HG03135 (cell line): Measurements from ENCODE around the gene RBBP5.

Experiments used
- ATAC-seq: cut with Tn5 transposase; IDR thresholded peaks from one replicate; pipeline ENCODE4 v1.9.1; 2021; ENCODE audit warnings: mild to moderate bottlenecking, moderate library complexity; ENCODE audit not compliant: unreplicated experiment

The RBBP5 gene

DNA sequence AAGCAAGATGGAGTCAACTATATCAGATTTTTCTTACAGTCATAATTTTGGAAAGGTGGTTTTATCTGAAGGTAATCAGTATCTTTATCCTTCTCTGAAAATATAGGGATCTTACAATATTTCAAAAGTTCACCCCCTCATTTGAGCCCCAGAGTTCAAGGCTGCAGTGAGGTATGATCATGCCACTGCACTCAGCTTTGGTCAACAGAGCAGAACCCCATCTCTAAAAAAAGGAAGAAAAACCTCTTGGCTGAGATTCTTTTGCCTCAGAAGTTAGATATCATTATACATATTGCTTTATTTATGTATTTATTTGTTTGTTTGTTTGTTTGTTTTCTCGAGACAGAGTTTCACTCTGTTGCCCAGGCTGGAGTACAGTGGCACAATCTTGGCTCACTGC lies 11.5 kb upstream of the RBBP5 start:
- ATAC-seq = no peak

DNA sequence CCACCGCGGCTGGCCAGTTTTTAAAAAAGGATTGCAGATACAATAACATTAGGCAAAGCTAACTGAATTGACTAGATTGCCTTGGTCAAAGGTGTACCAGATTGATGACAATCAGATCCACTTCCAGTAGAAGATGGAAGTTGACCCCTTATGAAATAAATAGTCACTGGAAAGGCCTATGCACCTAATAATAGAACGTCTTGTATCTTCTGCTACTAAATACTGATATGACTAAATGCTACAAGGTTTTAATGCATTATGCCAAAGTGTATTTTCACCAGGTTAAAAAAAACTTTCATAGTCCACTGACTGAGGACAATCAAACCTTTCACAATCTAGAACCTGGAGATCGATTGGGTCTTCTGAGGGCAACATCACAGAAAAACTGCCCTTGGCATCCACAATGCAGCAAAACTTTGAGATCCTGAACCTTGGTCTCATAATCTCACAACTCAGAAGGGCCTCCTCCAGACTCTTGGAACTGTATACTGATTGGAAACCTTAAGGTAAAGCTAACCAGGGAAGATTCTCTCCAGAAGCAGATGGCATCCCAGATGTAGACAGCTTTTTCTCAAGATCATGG lies 7.8 kb upstream of the RBBP5 start:
- no peak for ATAC-seq

DNA sequence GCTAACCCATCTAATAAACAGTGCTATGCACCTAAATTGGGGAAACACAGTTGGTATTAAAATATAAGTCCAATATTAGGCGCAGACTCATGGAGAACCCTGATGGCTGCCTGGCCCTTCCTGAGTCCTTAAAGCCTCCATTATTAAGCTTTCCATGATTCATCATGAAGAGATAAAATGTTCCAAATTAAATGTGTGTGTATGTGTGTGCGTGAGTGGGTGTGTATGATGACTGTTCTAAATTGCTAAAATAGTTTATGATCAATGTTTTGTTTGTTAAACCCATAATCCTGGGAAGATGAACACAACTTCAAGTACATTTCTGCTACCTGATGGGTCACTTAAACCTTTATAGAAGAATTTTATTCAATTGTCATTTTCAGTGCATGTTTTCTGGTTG lies 6.3 kb upstream of the RBBP5 start:
- ATAC-seq = no peak

DNA sequence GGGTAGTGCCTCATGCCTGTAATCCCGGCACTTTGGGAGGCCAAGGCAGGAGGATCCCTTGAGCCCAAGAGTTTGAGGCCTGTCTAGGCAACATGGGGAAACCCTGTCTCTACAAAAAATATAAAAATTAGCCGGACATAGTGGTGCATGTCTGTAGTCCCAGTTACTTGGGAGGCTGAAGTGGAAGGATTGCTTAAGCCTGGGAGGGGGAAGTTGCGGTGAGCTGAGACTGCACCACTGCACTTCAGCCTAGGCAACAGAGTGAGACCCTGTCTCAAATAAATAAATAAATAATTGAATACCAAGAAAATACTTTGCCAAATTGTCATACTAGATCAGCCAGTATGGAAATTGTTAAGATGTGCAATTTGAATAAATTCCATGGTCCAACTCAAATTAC lies 5.9 kb upstream of the RBBP5 start:
- no peak for ATAC-seq

DNA sequence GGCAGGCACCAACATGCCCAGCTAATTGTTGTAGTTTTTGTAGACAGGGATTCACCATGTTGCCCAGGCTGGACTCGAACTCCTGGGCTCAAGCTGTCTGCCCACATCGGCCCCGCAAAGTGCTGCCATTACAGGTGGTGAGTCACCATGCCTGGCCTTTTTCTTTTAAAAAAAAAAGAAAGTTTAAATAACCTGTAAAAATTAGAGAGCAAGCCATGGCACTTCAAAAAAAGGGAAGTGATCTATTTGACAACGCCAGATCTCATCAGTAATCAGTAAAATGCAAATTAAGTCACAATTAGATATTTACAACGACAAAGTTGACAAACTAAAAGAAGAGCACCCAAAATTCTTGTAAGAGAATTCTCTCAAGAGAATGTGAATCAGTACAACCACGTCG lies 2.9 kb upstream of the RBBP5 start:
- ATAC-seq = no peak

DNA sequence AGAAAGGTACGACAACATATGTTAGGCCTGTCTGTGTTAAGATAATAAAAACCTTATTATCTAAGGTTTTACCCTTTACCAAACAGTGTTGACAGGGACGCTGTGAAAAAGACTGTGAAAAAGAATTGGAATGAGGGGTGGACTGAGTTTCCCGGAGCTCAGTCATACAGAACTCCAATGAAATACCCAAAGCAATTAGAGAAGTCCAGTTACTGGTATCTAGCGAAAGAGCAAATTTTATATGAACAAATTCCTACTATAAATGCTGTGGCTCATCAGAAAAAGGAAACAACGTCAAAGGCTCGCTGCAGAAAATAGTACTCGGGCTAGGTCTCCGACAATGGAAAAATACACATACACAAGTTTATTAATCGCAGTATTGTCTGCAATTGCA lies 708 bp upstream of the RBBP5 start:
- ATAC-seq = peak; percentile 12

DNA sequence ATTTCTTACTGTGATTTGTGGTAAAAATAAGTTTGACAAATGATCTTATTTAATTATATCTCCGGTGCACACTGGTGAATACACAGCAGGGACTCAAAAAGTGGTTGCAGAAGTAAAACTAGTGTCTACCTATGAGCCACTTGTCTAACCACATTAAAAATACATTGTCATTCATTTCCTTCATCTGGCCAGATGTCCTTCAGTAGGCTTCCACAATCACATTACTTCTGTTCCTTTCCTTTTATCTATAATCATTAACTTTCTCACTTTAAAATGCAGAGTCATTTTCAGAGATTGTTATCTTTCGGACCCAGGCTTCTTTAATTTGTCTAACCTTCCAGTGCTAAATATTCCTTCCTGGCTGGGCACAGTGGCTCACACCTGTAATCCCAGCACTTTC lies 3.0 kb downstream of the RBBP5 start:
- ATAC-seq = no peak

DNA sequence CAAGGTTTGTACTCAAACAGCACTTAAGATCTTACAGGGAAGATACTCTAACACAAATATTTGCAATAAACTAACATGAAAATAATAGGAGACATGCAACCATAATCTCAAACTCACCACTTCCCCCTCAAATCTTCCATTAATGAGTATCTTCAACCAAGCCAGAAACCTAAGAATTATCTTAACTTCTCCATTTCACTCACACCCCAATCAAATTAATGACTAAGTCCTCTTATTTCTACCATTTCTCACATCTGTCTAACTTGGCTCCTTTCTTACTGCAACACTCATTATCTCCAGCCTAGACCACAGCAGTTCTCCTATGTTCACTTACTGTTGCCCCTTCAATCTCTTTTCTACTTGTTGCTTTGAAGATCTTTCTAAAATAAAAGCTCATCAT lies 10.4 kb downstream of the RBBP5 start:
- ATAC-seq = no peak

DNA sequence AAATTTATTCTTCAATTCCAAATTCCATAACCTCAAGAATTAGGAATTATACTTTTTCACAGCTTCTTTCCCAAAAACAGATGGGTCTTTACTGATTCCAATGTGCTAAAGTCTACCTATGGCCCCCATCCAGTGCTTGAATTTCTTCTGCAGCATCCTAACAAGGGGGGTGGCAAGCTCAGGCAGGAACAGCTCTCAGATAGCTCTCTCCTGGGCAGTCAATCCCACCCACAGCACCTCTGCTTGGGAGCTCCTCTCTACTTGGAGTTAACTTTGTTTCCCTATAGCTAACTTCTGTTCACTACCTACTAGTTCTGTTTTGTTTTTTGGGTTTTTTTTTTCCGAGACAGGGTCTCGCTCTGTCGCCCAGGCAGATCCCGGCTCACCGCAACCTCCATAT lies 12.1 kb downstream of the RBBP5 start:
- ATAC-seq = no peak

DNA sequence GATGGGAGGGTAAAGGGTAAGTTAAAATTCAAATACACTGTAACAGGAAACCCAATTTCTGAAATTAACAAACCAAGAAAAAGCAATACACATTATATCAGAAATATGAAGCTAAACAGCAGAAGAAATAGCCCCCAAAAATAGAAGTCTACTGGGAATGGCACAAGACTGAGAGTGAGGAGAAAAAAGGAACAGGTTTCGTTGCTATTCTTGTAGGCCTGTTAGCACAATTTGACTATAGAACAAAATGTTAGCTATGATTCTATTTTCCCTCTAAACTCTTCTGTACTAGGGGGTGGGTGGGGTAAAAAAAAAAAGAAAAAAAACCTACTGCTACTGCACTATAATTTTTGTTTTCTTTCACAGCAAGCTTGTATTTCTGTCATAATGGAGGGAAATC lies 12.5 kb downstream of the RBBP5 start:
- ATAC-seq = no peak

DNA sequence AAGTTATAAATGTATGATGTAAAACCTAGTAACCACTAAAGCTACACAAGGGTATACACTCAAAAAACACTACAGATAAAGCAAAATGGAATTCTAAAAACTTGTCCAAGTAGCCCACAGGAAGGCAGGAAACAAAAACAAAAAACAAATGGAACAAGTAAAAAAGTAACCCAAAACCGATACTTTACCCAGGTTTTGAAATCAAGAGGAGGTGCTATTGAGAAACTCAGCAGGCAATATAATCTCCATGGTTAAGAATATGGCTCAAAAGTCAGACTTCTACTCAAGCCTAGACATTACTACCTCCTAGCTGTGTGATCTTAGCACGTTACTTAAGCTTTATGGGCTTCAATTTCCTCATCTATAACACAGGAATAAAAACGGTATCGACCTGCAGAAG lies 13.3 kb downstream of the RBBP5 start:
- ATAC-seq = no peak

DNA sequence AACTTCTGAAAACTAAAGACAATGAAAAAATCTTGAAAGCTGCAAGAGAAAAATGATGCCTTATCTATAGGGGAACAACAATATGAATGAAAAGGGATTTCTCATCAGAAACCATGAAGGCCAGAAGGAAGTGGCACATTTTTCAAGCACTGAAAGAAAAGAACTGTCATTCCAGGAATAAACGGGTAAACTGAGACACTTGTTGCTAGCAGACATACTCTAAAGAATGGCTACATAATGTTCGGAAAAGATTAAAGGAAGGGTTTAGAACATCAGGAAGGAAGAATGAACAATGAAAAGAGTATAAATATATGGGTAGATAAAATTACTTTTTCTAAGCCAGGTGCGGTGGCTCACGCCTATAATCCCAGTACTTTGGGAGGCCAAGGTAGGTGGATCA lies 14.5 kb downstream of the RBBP5 start:
- no peak for ATAC-seq

DNA sequence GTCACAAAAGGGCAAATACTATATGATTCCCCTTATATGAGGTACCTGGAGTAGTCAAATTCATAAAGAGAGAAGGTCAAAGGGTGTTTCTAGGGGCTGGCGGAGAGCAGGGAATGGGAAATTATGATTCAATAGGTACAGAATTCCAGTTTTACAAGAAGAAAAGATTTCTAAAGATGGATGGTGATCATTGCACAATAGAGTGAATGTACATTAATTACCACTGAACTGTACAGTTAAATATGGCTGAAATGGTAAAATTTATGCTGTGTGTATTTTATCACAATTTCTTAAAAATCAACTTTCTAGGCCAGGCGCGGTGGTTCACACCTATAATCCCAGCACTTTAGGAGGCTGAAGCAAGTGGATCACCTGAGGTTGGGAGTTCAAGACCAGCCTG lies 19.4 kb downstream of the RBBP5 start:
- no peak for ATAC-seq

DNA sequence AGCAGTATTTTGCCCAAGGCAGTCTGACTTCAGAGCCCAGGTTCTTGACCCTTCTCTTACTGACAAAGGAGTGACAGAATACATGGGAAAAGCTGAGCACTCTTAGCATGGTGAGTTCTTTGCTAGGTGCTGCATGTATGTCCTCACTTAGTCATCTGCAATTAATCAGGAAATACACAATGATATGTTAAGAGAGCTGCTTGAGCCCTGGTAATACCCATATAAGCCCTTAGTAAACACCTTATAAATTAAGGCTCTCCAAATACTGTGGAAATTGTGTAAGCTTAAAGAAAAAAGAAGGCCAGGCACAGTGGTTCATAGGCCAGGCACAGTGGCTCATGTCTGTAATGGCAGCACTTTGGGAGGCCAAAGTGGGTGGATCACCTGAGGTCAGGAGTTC lies 23.5 kb downstream of the RBBP5 start:
- ATAC-seq = no peak

DNA sequence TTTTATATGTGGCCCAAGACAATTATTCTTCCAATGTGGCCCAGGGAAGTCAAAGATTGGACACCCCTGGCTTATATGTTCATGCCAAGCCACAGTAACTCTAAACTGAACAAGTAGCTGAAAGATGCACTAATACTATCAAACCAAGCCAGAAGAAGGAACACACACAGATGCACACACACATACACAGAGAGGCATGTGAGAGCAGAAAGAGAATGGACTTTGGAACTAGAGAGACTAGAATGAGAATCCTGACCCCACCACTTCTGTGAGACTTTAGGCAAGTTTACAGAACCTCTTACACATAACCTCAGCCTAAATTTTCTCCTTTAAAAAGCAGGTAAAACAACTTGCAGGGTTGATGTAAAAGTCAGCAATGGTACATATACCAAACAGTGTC lies 26.4 kb downstream of the RBBP5 start:
- ATAC-seq = no peak

DNA sequence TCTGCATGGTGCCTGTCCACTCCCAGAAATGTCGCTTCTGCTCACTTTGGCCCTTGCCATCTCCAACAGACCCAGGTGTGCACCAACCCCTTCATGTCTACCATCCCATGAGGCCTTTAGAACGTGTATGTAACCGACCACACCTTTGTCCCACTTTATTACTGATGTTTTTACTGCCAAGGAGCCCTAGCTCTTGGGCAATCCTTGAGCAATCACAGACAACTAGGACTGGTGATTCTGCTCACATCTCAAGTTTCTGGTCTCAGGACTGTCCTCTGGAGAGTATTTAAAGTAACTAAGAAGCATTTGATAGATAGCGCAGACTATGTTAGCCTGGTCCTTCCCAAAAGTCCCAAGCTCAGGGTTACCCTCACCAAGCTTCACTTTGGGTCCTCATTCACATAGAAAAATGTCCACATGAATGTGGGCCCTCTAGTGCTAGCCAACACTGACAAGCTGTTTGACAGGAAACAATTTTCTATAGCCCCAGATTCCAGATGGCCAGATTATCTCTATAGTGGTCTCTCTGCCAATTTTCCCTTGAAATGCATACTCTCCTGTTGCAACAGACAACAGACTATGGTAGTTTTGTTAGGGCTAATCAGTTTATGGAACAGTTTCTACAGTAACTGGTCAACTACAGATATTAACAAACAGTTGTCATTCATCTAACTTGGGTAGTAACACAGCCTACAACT lies 30.6 kb downstream of the RBBP5 start:
- no peak for ATAC-seq

DNA sequence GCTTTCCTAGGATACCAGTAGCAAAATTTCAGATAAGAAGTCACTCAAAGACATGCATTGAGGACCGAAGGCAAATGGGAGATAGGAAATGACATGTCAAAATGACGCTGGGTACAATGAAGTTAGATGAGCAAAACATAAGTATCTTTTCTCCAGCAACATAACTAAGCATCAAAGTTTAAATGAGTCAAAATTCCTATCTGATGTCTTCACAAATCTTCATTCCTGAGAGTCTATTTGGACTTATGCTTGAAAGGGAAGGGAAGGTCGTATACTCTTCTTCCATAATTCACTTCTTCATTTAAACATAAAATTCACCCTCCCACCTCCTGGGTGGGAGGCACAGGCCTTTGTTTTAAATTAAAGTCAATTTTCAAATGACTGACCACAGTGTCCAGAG lies 33.4 kb downstream of the RBBP5 start:
- ATAC-seq = no peak

DNA sequence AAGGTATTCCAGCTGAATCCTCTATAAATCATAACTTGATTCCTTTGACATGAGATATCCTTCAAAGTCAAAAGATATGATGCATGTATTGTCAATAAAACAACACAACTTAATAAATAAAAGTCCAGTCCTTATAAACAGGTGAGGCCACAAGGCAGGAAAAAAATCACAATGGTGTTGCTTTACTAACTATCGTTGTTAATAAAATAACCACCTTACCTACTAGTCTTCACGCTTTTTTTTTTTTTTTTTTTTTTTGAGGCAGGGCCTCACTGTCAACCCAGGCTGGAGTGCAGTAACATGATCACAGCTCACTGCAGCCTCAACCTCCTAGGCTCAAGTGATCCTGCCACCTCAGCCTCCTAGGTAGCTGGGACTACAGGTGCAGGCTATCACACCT lies 37.4 kb downstream of the RBBP5 start, which contains the start of gene TMEM81:
Gene TMEM81 (minus strand): TSS at position 101 of the 400 bp plus-strand sequence. CDS start 140 bp downstream, outside the sequence.
- ATAC-seq = no peak

DNA sequence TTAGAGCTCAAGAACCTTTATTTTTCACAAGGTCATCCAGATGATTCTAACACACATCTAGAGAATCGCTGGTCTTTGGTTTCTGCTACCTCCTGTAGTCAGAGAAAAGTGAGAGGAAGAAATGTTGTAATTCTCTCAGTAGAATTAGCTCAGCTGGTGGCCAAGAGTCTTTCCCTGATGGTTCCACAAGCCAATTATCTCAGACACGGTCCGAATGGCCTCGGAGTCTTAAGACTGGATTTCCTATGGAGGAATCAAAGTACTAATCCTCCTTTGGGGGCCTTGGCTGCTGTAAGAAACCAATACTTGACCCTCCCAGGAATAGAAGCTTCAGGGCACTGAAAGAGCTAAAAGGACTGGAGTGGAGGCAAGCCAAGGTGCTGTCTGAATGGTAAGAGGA lies 39.3 kb downstream of the RBBP5 start:
- no peak for ATAC-seq

DNA sequence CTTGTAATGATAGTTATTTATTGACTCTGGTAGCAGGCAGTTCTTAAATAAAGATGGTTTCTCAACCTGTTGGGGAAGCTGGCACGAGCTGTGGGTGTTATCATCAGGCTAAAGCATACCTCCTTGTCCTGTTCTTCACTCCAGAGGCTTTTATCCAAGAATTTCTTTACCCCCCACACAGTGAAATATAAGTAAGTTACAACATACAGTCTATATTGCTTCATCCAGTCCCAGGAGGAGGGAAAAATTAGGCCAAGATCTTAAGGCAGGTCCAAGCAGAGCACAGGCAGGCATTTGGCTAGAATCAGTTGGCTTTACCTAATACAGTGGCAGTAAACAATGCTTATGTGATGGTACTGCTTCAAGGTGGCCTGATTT lies 43.9 kb downstream of the RBBP5 start:
- no peak for ATAC-seq

DNA sequence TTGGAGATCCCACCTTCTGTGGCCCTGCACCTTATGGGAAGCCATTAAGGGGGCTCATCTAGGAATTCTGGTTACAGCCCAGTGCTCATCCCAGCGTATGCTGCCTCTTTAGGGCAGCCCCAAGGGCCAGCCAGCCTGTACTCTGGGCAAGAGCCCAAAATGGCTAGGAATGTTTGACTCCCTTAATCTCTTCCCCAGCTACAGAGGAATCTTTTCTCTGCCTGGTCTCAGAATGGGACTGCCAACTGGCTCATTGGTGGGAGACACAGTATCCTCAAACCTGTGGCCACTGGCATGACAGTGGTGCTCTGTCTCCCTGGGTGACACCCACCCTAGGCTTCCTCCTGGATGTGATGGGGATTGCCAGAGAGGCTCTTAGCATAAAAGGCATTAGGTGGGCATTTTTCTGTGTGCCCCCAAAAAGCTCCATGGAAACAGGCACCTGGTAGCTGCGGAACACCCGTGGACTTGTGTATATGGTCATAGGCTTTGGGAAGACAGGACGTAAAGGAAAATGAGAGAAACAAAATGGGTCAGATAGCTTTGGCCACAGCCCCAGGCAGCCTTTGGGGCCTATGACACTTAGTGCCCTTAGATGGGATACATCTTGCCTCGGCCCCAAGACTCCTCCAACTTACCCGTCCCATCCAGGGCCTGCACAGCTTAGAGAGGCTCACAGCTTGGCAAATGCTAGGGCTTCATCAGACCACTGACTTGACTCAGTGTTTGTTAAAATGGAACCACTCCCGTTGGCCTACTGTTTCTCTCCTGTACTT lies 44.4 kb downstream of the RBBP5 start:
- no peak for ATAC-seq

DNA sequence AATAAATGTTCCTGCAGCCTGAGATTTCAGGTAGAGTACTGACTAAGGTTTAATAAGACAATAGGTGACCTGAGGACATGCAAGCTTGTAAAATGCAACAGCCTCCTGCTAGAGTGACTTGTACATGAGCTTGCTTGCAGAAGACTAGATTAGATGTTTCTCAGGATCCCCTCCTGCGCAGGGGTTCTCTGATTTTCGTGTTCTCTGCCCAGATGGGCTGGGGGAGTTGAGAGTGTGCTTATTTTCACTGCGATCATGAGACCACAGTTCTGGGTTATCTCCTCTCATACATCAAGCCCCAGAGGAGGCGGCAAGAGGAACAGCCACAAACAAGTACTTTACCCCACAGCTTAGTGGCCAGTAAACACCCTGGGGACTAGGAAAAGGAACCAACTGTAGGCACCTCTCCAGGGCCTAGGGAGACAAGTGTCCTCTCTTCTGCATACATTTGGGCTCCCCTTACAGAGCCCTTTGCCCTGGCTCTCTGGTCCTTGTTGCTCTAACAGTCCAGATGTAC lies 45.5 kb downstream of the RBBP5 start:
- ATAC-seq = no peak
